ENCODE results near the gene MED13L.

MED13L gene

GRCh38 chr12:115957686-115958290 lies 319.7 kb downstream of the MED13L start:
- DNase-seq, result no peak

DNA sequence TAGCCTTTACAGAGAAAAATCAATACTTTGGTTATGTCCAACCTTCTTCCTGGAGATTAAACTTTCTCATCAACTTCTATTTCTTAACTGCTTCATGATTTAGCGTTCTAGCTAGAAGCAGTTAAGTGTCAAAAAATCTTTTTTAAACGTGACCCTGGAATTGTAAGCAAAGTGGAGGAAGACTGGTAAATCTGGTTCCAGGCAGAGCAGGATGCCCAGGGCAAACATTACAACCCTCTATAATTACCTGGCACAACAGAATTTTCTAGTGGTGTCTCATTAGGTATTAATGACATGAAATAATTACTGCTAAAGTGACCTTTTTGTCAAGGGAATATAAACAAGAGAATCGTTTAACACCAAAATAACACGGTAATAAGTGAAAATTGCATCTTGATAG lies 320.8 kb downstream of the MED13L start:
- no peak for DNase-seq

DNA sequence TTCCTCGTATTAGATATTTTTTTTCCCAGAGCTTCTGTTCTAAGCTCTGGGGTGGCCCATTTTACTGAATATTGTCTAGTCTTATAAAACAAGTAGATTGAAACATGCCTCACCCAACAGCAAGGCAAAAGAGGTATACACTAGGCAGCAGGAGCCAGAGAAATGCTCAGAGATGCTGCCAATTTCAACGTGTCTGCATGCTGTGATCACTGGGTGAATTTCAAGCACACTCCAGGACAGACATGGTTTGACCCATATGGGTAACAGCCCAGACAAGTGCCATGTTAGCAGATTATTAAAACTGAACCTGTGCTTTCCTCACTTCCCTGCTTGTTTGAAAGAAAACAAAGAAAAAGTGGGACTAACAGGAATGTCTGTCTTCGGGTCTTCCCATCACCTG lies 321.3 kb downstream of the MED13L start:
- no peak for DNase-seq

DNA sequence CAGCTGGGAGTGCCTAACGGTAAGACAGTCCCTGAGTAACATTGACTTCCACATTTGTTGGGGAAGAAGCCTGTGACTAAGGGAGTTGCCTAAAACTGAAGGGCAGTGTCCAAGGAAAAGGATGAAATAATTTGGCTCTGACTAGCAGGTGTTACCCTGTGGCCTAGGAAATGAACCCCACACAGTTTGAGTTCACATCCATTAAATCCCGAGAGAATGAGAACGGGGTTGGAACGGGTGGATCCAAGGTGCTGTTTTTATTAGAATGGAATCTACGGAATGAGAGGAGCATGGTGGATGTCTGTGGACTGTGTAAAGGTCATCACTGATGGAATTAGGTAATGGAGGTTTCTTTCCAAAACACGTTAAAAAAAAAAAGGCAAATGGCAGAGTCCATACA lies 324.0 kb downstream of the MED13L start:
- DNase-seq, result no peak

DNA sequence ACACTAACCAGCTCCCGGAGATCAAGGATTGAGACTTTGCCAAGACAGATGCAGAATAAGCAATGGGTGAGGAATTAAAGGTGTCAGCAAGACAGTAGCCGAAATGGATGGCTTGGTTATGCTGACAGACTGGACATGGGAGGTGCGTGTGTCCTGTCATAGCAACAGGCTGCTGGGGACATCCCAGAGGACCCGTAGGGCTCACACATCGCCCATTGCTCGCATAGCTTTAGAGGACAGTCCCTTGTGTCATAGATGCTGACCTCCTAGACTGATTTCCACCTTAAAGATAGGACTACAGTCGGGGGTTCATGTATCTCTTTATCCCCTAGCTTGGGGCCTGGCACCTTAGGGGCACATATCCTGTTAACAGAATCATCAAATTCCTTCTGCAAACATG lies 324.5 kb downstream of the MED13L start:
- DNase-seq, result no peak

DNA sequence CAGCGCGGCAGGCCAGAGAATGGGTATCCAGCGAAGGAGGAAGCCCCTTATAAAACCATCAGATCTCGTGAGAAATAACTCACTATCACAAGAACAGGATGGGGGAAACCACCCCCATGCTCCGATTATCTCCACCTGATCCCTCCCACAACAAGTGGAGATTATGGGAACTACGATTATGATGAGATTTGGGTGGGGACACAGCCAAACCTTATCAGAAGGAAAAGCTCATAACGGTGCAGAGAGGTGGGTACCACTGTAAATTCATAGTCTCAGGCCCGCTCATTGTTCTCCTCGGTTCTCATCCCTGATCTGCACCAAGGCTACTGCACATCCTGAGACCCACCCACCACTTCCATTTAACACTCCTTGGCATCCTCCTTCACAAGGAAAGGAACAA lies 326.5 kb downstream of the MED13L start:
- DNase-seq, result no peak

- no peak for DNase-seq
Measured at GRCh38 chr12:115949675-115950074, 327.8 kb downstream of the MED13L start.

GRCh38 chr12:115947696-115948062 lies 329.8 kb downstream of the MED13L start:
- DNase-seq, result no peak

GRCh38 chr12:115946867-115947695 lies 330.4 kb downstream of the MED13L start:
- DNase-seq, result no peak

DNA sequence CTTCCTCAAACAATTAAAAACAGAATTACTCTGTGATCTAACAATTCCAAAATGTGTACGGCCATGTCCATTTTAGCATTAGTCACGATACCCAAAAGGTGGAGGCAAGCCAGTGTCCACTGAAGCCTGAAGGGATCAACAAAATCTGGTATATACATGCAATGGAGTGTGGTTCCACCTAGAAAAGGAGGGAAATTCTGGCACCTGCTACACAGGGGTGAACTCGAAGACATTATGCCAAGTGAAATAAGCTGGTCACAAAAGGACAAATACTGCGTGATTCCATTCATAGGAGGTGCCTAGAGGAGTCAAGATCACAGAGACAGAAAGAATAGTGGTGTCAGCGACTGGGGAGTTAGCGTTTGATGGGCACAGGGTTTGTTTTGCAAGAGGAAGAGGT lies 331.4 kb downstream of the MED13L start:
- no peak for DNase-seq

- DNase-seq, result no peak
Measured at GRCh38 chr12:115945491-115945885, 332.0 kb downstream of the MED13L start.

DNA sequence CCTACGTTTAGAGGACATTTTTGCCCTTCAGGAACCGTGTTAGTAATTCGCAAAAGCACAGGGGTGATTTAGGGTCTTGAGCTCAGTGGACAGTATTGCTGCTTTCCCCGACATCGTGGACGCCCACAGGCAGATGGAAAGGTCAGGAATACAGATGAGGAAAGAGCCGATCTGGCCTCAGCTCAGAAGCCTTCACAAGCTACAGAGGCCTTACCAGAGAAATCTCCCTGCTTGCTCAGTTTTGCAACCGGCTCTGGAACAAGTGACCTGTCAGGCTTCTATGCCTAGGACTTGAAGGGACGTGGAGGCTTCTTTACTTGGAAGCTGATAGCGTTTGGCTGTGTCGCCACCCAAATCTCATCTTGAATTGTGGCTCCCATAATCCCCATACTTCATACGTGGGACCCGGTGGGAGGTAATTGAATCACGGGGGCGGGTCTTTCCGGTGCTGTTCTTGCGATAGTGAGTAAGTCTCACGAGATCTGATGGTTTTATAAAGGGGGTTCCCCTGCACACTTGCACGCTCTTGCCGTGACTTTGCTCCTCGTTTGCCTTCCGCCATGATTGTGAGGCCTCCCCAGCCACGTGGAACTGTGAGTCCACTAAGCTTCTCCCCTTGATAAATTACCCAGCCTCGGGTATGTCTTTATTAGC lies 332.5 kb downstream of the MED13L start:
- no peak for DNase-seq

GRCh38 chr12:115944392-115944742 lies 333.1 kb downstream of the MED13L start:
- no peak for DNase-seq

DNA sequence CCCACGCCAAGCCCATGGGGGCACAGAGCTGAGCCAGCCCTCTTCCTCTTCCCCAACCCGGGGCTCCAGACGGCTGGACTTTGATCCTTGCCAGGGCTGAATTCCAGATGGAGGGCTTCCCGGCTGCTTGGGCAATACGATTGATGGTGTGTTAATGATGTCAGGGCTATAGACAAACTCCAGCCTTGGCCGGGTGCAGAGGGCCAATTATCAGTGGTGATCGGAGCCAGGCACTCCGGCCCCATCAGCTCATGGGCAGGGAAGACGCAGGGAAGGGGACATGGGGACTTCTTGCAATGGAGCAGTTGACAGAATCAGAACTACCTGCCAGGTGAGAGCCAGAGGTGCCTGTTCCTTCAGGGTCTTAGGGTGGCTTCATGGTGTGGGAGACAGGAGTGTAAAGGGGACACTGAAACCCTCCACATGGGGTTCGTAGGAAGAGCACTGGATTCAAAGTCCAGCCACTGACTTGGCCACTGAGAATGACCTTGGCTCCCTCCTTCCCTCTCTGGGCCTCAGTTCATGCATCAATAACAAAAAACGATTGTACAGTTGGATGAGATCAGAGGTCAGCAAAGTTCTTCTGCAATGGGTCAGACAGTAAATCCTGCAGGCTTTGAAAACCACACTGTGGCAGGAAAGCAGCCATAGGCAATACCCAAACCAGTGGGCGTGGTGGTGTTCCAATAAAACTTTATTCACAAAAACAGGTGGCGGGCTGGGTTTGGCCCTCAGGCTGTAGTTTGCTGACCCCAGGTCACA lies 333.7 kb downstream of the MED13L start:
- no peak for DNase-seq

DNA sequence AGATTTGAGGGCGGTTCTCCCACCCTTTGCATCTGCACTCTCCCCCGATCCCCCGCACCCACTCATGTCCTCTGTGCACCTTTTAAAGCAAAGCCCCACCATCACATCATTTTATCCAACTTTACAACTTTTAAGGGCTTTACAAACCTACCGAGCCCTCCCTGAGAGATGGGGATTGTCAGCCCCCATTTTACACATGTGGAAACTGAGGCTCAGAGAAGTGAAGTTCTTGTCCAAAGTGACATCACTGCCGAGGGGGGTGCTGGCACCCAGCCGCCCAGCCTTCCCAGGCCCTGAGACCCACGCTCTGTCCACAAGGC lies 334.2 kb downstream of the MED13L start:
- no peak for DNase-seq

- DNase-seq, result no peak
Measured at GRCh38 chr12:115942346-115942745, 335.1 kb downstream of the MED13L start.

DNA sequence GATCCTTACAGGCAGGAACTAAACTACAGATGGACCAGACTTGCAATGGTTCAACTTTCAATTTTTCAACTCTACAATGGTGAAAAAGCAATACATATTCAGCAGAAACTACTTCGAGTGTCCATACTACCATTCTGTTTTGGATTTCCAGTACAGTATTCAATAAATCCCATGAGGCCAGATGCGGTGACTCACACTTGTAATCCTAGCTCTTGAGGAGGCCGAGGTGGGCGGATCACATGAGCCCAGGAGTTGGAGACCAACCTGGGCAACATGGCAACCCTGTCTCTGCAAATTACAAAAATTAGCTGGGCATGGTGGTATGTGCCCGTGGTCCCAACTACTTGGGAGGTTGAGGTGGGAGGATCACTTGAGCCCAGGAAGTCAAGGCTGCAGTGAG lies 336.1 kb downstream of the MED13L start:
- DNase-seq, result no peak

- DNase-seq, result no peak
Measured at GRCh38 chr12:115938794-115939377, 338.6 kb downstream of the MED13L start.

DNA sequence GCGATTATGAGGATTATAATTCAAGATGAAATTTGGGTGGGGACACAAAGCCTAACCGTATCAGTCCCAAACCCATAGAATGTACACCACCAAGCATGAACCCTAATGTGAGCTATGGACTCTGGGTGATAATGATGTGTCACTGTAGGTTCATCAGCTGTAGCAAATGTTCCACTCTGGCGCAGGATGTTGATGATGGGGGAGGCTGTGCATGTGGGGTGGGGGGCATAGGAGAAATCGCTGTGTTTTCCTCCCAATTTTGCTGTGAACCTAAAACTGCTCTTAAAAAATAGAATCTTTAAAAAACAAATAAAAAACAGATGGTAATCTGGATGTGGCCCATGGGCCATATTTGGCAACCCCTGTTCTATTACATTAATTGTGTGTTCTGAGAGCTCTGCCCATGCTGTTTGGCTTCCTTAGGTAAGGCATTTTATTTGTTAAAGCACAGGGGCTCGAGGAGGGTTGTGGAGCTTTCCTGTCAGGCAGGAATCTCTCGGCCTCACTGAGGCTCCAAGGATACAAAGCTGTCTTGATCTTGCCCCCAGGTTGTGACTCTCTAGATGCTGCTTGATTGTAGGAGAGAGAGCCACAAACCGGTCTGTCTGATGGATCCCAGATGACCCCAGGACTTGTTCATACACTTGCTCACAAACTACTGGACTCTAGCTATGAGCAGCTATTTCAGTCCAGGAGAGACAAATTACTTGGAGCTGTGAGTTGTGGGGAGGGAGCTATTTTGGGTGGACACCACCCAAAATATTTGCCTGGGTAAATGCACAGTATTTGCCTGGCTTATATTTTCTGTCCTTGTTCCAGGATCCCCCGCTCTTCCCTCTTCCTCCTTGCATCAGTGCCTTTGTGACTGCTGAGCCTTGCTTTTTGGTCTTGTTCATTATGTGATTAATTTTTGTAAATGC lies 340.2 kb downstream of the MED13L start:
- DNase-seq, result no peak

- DNase-seq, result no peak
Measured at GRCh38 chr12:115934877-115935276, 342.6 kb downstream of the MED13L start.

DNA sequence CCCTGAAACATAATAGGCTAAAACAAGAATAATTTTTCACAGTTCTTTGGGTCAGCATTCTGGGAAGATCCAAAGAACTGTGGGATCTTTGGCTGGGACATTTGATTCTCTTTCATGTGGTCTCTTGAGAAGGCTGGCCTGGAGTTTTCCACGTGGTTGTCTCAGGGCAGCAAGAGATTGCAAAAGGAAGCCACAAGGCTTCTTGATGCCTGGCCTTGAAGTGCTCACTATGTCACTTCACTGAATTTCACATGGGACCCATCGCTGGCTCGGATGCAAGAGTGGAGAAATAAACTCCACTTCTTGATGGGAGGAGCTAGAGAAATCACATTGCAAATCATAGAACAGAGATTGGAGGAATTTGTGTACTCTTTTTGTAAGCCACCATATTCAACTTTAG lies 343.4 kb downstream of the MED13L start:
- no peak for DNase-seq

GRCh38 chr12:115932066-115932465 lies 345.4 kb downstream of the MED13L start:
- DNase-seq, result no peak
